Measurements from ENCODE around the gene BCORL1. TPM values are rescaled to one million over a fixed set of nuclear protein-coding genes. Genes with fewer than 3 reads are reported as not detected.

The BCORL1 gene
- total RNA-seq, 1 donor from 2014 or later, result 22.9 TPM

- Mint-ChIP-seq H3K36me3 (ENCODE audit: unreplicated experiment) (no peaks in the 10 kb centered on the region), H3K9me3 (ENCODE audit: unreplicated experiment) (no peaks in the 10 kb centered on the region), H3K4me1 (ENCODE audit: unreplicated experiment) (peaks cover 11% of the 10 kb centered on the region), H3K27me3 (ENCODE audit: unreplicated experiment) (no peaks in the 10 kb centered on the region), H3K4me3 (ENCODE audit: unreplicated experiment) (no peak overlapping the region), H3K27ac (ENCODE audit: unreplicated experiment) (no peak overlapping the region)
- TF ChIP-seq CTCF (IDR thresholded peaks at IDR 0.05), result no peak
- DNase-seq (ENCODE audit: extremely low spot score, unreplicated experiment), result no peak
These were observed 14.7 kb downstream of the BCORL1 start for GRCh38 chrX:129997086-129997485.

GRCh38 chrX:129998021-129998420 lies 15.6 kb downstream of the BCORL1 start:
- Mint-ChIP-seq H3K36me3 (ENCODE audit: unreplicated experiment) (no peaks in the 10 kb centered on the region), H3K4me1 (ENCODE audit: unreplicated experiment) (peaks cover 11% of the 10 kb centered on the region), H3K27me3 (ENCODE audit: unreplicated experiment) (no peaks in the 10 kb centered on the region), H3K9me3 (ENCODE audit: unreplicated experiment) (no peaks in the 10 kb centered on the region), H3K4me3 (ENCODE audit: unreplicated experiment) (no peak overlapping the region), H3K27ac (ENCODE audit: unreplicated experiment) (no peak overlapping the region)
- DNase-seq (ENCODE audit: extremely low spot score, unreplicated experiment), result no peak
- no peak for TF ChIP-seq CTCF (IDR thresholded peaks at IDR 0.05)

GRCh38 chrX:130001893-130002292 lies 19.5 kb downstream of the BCORL1 start:
- no peak for DNase-seq (ENCODE audit: extremely low spot score, unreplicated experiment)
- Mint-ChIP-seq H3K4me3 (ENCODE audit: unreplicated experiment) (no peak overlapping the region), H3K36me3 (ENCODE audit: unreplicated experiment) (peaks cover 12% of the 10 kb centered on the region), H3K4me1 (ENCODE audit: unreplicated experiment) (no peaks in the 10 kb centered on the region), H3K27ac (ENCODE audit: unreplicated experiment) (no peak overlapping the region), H3K27me3 (ENCODE audit: unreplicated experiment) (no peaks in the 10 kb centered on the region), H3K9me3 (ENCODE audit: unreplicated experiment) (no peaks in the 10 kb centered on the region)
- no peak for TF ChIP-seq CTCF (IDR thresholded peaks at IDR 0.05)

GRCh38 chrX:130002541-130002940 lies 20.1 kb downstream of the BCORL1 start:
- no peaks in the 10 kb centered on the region for H3K9me3 Mint-ChIP-seq (ENCODE audit: unreplicated experiment)
- no peaks in the 10 kb centered on the region for H3K4me1 Mint-ChIP-seq (ENCODE audit: unreplicated experiment)
- H3K36me3 Mint-ChIP-seq (ENCODE audit: unreplicated experiment), result peaks cover 15% of the 10 kb centered on the region
- no peak for DNase-seq (ENCODE audit: extremely low spot score, unreplicated experiment)
- no peak for TF ChIP-seq CTCF (IDR thresholded peaks at IDR 0.05)
- H3K27ac Mint-ChIP-seq (ENCODE audit: unreplicated experiment), result no peak overlapping the region
- no peak overlapping the region for H3K4me3 Mint-ChIP-seq (ENCODE audit: unreplicated experiment)
- H3K27me3 Mint-ChIP-seq (ENCODE audit: unreplicated experiment), result no peaks in the 10 kb centered on the region

- H3K4me1 Mint-ChIP-seq (ENCODE audit: unreplicated experiment), result no peaks in the 10 kb centered on the region
- H3K27ac Mint-ChIP-seq (ENCODE audit: unreplicated experiment), result no peak overlapping the region
- no peak overlapping the region for H3K4me3 Mint-ChIP-seq (ENCODE audit: unreplicated experiment)
- no peak for TF ChIP-seq CTCF (IDR thresholded peaks at IDR 0.05)
- H3K27me3 Mint-ChIP-seq (ENCODE audit: unreplicated experiment), result no peaks in the 10 kb centered on the region
- H3K9me3 Mint-ChIP-seq (ENCODE audit: unreplicated experiment), result peaks cover 4% of the 10 kb centered on the region
- DNase-seq (ENCODE audit: extremely low spot score, unreplicated experiment), result no peak
- peaks cover 21% of the 10 kb centered on the region for H3K36me3 Mint-ChIP-seq (ENCODE audit: unreplicated experiment)
These were observed 22.8 kb downstream of the BCORL1 start for GRCh38 chrX:130005089-130005807.
